Hematopoietic multipotent progenitor cell treated with erythropoietin and hydrocortisone succinate and interleukin-3 and kit ligand, for 15 days (in vitro differentiated cells): Measurements from ENCODE around the gene GSTM5.
"Not testable (repeated sequence)": the region's sequence is repeated elsewhere in the genome, so short reads cannot be mapped to it uniquely, and the experiment has no call there.

Experiments
- DNase-seq: peaks from one replicate; pipeline ENCODE4 v3.0.0-alpha.2; 2015; ENCODE audit warnings: low spot score

The GSTM5 gene

GRCh38 chr1:109761227-109762038, 49.4 kb downstream of the GSTM5 start:
- no peak for DNase-seq

DNA sequence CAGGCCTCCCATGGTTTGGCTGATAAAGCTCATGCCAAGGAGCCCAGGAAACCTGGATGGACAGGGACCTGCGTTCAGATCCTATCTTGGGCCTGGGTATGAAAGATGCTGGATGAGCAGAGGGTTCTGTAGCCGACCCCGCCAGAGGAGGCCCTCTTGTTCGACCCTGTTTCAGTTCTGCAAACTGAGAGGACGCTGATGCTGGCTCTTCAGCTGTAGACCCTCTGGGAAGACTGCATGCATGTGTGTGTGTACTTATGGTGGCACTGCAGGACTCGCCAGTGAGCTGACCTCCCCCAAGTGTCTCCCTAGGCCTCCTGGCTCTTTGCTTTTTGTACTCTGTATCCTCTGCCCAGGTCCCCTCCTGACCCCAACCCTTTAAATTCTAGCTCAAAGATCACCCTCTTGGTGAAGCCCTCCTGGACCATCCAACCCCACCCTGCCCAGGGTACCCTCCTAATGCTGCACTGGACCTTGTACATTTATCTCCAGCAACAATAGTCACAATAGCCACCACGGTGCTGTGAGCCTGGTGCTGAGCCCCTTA, 50.1 kb downstream of the GSTM5 start:
- no peak for DNase-seq

GRCh38 chr1:109762821-109763645, 51.0 kb downstream of the GSTM5 start:
- no peak for DNase-seq

DNA sequence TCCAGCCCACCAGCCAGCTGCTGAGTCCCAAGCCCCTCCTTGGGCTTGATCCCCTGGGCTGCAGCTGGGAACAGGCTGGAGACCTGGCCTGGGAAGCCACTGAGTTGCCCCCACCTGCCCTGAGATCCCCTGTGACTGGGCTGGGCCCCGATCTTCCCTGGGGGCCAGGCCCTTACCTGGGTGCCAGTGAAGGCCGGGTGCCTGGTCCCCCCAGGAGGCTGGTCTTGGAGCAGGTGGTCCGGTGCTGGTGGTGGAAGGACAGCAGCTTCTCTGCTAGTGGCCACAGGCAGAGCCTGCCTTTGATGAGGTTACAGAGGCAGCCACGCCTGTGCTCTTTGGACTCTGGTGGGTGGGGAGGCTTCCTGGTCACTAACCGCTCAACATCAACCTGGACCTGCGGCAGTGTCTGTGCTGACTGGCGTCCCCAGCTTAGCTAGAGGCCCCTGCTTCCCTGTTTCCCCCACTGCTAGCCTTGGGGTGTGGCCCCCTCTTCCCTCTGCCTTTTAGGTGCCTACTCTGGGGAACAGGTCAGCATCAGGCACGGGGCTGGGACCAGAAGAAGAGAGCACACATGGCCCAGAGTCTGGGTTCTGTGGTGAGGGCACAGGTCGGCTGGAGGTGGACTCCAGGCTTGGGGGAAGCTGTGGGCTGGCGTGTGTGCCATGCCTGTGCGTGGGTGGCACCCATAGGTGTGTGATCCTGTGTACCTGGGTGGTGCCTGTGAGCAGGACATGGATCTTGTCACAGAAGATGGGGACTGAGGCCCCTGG, 51.8 kb downstream of the GSTM5 start, which contains the start of gene EPS8L3:
EPS8L3 (minus strand) TSS at position 278 of the 770 bp plus-strand sequence. CDS start 2,174 bp downstream, outside the sequence.
- DNase-seq = no peak

GRCh38 chr1:109764561-109765482, 52.8 kb downstream of the GSTM5 start:
- DNase-seq = no peak

GRCh38 chr1:109765483-109765815, 53.4 kb downstream of the GSTM5 start:
- no peak for DNase-seq

DNA sequence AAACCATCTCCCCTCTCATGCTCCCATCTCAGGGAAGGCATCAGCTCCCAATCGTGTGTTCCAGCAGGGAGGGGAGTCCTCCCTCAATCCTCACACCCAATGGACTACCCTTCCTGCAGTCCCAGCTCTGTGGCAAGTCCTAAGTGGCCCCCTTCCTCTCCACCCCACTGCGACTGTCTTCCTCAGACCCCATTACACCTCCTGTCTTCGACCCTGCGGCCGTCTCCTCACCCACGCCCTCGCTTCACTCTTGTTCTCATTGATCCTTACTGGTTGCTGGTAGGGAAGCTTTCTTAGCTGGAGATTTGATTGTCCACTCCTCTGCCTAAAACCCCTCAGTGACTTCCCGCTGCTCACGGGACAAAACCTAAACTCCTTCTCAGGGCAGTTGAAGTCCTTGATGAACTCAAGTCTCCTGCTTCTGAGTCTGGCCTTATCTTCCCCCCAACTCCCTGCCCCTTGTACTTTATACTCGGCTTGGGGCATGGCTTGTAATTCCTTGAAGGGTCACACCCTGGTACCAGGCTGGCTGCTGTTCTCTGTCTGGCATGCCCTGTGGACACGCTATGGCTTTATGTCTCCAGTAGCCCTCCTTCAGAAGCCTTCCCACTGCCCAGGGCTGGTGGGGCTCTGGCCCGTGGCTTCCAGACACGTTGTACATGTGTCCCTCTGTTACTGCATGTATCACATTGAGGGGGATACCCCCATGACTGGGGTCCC, 54.0 kb downstream of the GSTM5 start:
- DNase-seq = no peak

GRCh38 chr1:109766991-109767636, 55.1 kb downstream of the GSTM5 start:
- DNase-seq = not testable (repeated sequence)
